T47D (cell line): ENCODE results near the gene CFAP70.
"Not testable (repeated sequence)": the region's sequence is repeated elsewhere in the genome, so short reads cannot be mapped to it uniquely, and the experiment has no call there.

Experiments
- DNase-seq, 2 experiments: peaks; one replicate each; pipeline versions ENCODE4 v3.0.0 to v3.0.0-alpha.2; 2011 to 2012; ENCODE audit warnings: low read depth in 1 of 2, low spot score in 1 of 2
- JUND ChIP-seq: IDR thresholded peaks from 2 replicates; pipeline ENCODE4 v1.6.1; 2012; ENCODE audit warnings: low read depth
- in situ Hi-C: cut with HindIII; loops from 2 replicates; pipeline ENCODE4 v1.10.0; 2016; ENCODE audit warnings: low sequenced_read_pairs, low pct_unique_long_range_greater_than_20kb

CFAP70 gene

GRCh38 chr10:73261362-73261995 lies 97.2 kb downstream of the CFAP70 start:
- no peak for DNase-seq
- in situ Hi-C loops: no loop called here
- no peak for TF ChIP-seq JUND

- in situ Hi-C loops: not testable (repeated sequence)
- DNase-seq: peak in 1 of 2 experiments; percentile 16
Observed at GRCh38 chr10:73258612-73259011, 100.1 kb downstream of the CFAP70 start.

GRCh38 chr10:73253225-73253555 lies 105.5 kb downstream of the CFAP70 start:
- in situ Hi-C loops: no loop called here
- no peak for TF ChIP-seq JUND
- DNase-seq: peak in 1 of 2 experiments; percentile 45

- DNase-seq: peak; percentile 95 to 99
- no peak; the same call in 1 of the 2 replicates for TF ChIP-seq JUND
- in situ Hi-C loops: no loop called here
Observed at GRCh38 chr10:73252445-73253224, 106.0 kb downstream of the CFAP70 start, which contains the start of gene MRPS16. TSS of gene MRPS16 (minus strand) at chr10:73252644. CDS start at chr10:73252482, 162 bp downstream.

- no peak for TF ChIP-seq JUND
- in situ Hi-C loops: no loop called here
- DNase-seq: peak in 1 of 2 experiments; percentile 42
Observed at GRCh38 chr10:73251683-73252444, 106.8 kb downstream of the CFAP70 start.

- TF ChIP-seq JUND: no peak
- no peak for DNase-seq
- in situ Hi-C loops: no loop called here
Observed at GRCh38 chr10:73248259-73248724, 110.4 kb downstream of the CFAP70 start.

GRCh38 chr10:73247509-73248258 lies 111.0 kb downstream of the CFAP70 start:
- in situ Hi-C loops: no loop called here
- DNase-seq: no peak
- no peak for TF ChIP-seq JUND

- in situ Hi-C loops: no loop called here
Observed at GRCh38 chr10:73246646-73247508, 111.8 kb downstream of the CFAP70 start, which contains the start of gene DNAJC9. TSS of gene DNAJC9 (minus strand) at chr10:73247255. CDS start at chr10:73247189, 66 bp downstream.

GRCh38 chr10:73246322-73246645 lies 112.4 kb downstream of the CFAP70 start:
- no peak for DNase-seq
- TF ChIP-seq JUND: no peak
- in situ Hi-C loops: no loop called here

More at GRCh38 chr10:73246646-73247508, 111.8 kb downstream of the CFAP70 start, which contains the start of gene DNAJC9:
- peak; percentile 88 to 98 for DNase-seq
- TF ChIP-seq JUND: no peak; the same call in 1 of the 2 replicates

GRCh38 chr10:73244866-73245477 lies 113.7 kb downstream of the CFAP70 start:
- no peak for TF ChIP-seq JUND
- no peak for DNase-seq
- in situ Hi-C loops: no loop called here

- no peak for DNase-seq
- no peak for TF ChIP-seq JUND
- in situ Hi-C loops: no loop called here
Observed at GRCh38 chr10:73239908-73240307, 118.8 kb downstream of the CFAP70 start.
